KMS-11 (cell line): ENCODE measurements around the gene CRTAP.

Experiments
- H2AFZ ChIP-seq: fragments of 200-600 bp; sonication (generic); 2 replicates; pipeline ENCODE4 v1.6.1; 2016; ENCODE audit warnings: antibody characterized with exemption, mixed run types, low read depth
- H3K27ac ChIP-seq: fragments of 200-600 bp; sonication (generic); 2 replicates; pipeline ENCODE4 v1.6.1; 2016; ENCODE audit warnings: mild to moderate bottlenecking, mixed run types
- H3K27me3 ChIP-seq: fragments of 200-600 bp; sonication (generic); 2 replicates; pipeline ENCODE4 v1.6.1; 2017; ENCODE audit warnings: mild to moderate bottlenecking, low read depth, mixed run types, moderate library complexity; ENCODE audit not compliant: insufficient read depth
- H3K36me3 ChIP-seq: fragments of 200-600 bp; sonication (generic); 2 replicates; pipeline ENCODE4 v1.6.1; 2017; ENCODE audit warnings: mild to moderate bottlenecking, mixed run types; ENCODE audit not compliant: insufficient read depth
- H3K4me1 ChIP-seq: fragments of 200-600 bp; sonication (generic); 2 replicates; pipeline ENCODE4 v1.6.1; 2016; ENCODE audit warnings: mild to moderate bottlenecking, low read depth, mixed run types; ENCODE audit not compliant: poor library complexity, severe bottlenecking
- H3K4me2 ChIP-seq: fragments of 200-600 bp; sonication (generic); 2 replicates; pipeline ENCODE4 v1.7.0; 2016; ENCODE audit warnings: mild to moderate bottlenecking, mixed run types
- H3K4me3 ChIP-seq: fragments of 200-600 bp; sonication (generic); IDR thresholded peaks from 2 replicates; pipeline ENCODE4 v1.6.1; 2017; ENCODE audit warnings: low read depth, low read length, mixed read lengths; ENCODE audit not compliant: insufficient read depth
- H3K79me2 ChIP-seq: fragments of 200-600 bp; sonication (generic); 2 replicates; pipeline ENCODE4 v1.6.1; 2016; ENCODE audit warnings: low read depth, mixed run types; ENCODE audit not compliant: insufficient read depth
- H3K9ac ChIP-seq: fragments of 200-600 bp; sonication (generic); 2 replicates; pipeline ENCODE4 v1.6.1; 2016; ENCODE audit warnings: mild to moderate bottlenecking, mixed run types
- H4K20me1 ChIP-seq: fragments of 200-600 bp; sonication (generic); 2 replicates; pipeline ENCODE4 v1.6.1; 2016; ENCODE audit warnings: mild to moderate bottlenecking, mixed run types; ENCODE audit not compliant: insufficient read depth
- TF ChIP-seq, protein P1 (sequence below): fragments of 200-600 bp; sonication (generic); conservative IDR thresholded peaks from 2 replicates; pipeline ENCODE4 v1.6.1; 2017; ENCODE audit warnings: low read depth, mild to moderate bottlenecking, antibody characterized with exemption, low read length, moderate library complexity, mixed read lengths

The CRTAP gene

DNA sequence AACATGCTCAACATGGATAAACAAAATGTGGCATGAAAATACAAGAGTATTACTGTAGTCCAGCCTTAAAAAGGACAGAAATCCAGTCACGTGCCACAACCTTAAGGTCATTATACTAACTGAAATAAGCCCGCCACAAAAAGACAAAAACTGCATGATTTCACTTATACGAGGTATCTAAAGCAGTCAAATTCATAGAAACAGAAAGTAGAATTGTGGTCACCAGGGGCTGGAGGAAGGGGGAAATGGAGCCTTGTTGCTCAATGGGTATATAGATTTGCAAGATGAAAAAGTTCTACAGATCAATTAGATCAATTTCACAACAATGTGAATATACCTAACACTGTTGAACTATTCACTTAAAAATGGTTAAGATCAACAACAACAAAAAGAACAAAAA is 24.3 kb upstream of the CRTAP start:
- no peaks in the 10 kb centered on the region for H4K20me1 ChIP-seq

DNA sequence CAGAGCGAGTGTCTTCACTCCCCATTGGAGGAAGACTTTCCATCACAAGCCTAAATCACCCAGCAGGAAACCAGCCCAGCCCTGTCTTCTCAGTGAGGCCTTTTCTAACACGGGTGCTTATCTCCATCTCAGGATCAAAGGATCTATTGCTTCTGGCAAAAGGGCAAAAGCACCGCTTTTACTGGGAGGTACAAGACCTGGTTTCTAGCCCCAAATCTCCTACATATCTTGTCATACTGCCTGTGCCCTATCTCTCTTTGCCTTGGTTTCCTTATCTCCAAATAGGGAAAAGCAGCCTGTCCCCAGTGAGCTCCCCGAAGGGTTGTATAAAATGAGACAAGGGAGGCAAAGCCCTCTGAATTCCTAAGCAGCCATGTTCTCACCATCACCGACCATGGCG is 22.1 kb upstream of the CRTAP start:
- H3K9ac ChIP-seq = no peak overlapping the region
- no peaks in the 10 kb centered on the region for H3K79me2 ChIP-seq
- H3K4me2 ChIP-seq = no peak overlapping the region
- no peaks in the 10 kb centered on the region for H4K20me1 ChIP-seq
- no peak overlapping the region for H2AFZ ChIP-seq
- TF ChIP-seq, protein P1, sequence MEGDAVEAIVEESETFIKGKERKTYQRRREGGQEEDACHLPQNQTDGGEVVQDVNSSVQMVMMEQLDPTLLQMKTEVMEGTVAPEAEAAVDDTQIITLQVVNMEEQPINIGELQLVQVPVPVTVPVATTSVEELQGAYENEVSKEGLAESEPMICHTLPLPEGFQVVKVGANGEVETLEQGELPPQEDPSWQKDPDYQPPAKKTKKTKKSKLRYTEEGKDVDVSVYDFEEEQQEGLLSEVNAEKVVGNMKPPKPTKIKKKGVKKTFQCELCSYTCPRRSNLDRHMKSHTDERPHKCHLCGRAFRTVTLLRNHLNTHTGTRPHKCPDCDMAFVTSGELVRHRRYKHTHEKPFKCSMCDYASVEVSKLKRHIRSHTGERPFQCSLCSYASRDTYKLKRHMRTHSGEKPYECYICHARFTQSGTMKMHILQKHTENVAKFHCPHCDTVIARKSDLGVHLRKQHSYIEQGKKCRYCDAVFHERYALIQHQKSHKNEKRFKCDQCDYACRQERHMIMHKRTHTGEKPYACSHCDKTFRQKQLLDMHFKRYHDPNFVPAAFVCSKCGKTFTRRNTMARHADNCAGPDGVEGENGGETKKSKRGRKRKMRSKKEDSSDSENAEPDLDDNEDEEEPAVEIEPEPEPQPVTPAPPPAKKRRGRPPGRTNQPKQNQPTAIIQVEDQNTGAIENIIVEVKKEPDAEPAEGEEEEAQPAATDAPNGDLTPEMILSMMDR = no peak
- H3K4me1 ChIP-seq = peaks cover 22% of the 10 kb centered on the region
- no peak overlapping the region for H3K4me3 ChIP-seq
- no peaks in the 10 kb centered on the region for H3K27me3 ChIP-seq
- no peaks in the 10 kb centered on the region for H3K36me3 ChIP-seq
- H3K27ac ChIP-seq = no peak overlapping the region

More for the DNA sequence above, 24.3 kb upstream of the CRTAP start:
- Histone ChIP-seq H2AFZ (no peak overlapping the region), H3K27me3 (no peaks in the 10 kb centered on the region), H3K36me3 (no peaks in the 10 kb centered on the region), H3K27ac (no peak overlapping the region), H3K79me2 (peaks cover 5% of the 10 kb centered on the region; the same call in 1 of the 2 replicates), H3K9ac (no peak overlapping the region), H3K4me3 (no peak overlapping the region), H3K4me2 (peak overlapping the region; percentile 34; the same call in 1 of the 2 replicates), H3K4me1 (peaks cover 15% of the 10 kb centered on the region)
- TF ChIP-seq, protein P1 = no peak

DNA sequence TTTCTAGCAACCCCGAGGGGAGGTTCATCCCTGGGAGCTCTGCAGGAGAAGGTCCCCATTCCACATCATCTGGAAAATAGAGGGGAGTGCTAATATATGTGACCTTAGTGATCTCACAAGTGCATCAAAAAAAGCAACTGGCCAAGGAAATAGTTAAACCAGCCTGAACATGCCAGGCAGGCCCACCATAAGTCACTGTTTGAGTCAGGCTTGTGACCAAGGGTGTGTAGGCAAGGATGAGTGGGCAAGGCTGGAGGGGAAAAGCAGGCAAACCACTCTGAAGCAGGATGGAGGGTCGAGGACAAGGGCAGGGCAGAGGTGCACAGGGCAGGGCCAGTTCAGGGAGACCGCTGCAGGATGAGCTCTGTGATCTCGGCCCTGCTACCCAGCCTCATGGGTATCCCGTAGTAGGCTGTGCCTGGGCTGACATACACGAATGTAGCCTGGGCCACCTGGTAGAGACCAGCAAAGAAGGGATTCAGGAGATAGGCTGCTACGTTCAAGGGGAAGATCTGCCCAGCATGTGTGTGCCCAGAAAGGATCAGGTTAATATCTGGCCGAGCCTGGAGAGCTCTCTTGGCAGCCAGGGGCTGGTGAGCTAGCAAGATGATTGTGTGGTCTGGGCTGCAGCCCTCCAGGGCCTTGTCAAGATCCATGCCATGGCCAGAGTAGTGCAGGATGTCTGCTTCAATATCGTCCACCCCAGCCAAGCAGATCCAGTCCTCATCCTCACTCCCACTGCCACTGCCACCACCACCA is 21.1 kb upstream of the CRTAP start:
- Histone ChIP-seq H3K4me1 (peaks cover 23% of the 10 kb centered on the region), H3K9ac (no peak overlapping the region), H3K27me3 (no peaks in the 10 kb centered on the region), H3K27ac (no peak overlapping the region), H3K79me2 (no peaks in the 10 kb centered on the region), H4K20me1 (no peaks in the 10 kb centered on the region), H3K4me3 (no peak overlapping the region), H3K36me3 (no peaks in the 10 kb centered on the region), H3K4me2 (no peak overlapping the region), H2AFZ (no peak overlapping the region)
- TF ChIP-seq, protein P1 = no peak

DNA sequence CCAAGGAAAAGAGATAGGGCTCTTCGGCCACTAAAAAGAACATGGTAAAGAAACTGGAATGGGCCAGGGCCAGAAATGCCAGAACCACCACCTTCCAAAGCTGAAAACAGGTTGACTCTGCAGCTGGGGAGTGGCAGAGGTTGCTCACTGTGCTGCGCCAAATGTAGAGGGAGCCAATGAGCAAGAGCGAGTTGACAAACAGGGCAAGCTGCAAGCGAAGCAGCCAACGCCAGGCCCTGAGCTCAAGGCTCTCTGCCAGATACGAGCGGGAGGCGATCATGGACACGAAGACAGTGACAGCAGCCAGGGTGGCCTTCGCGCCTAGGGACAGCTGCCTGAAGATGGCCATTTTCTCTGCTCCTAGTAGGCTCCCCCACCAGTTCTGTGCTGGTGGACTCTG is 20.0 kb upstream of the CRTAP start:
- Histone ChIP-seq H3K9ac (no peak overlapping the region), H3K27ac (no peak overlapping the region), H3K36me3 (no peaks in the 10 kb centered on the region), H4K20me1 (no peaks in the 10 kb centered on the region), H3K4me1 (peaks cover 24% of the 10 kb centered on the region), H2AFZ (no peak overlapping the region), H3K79me2 (no peaks in the 10 kb centered on the region), H3K27me3 (no peaks in the 10 kb centered on the region), H3K4me2 (no peak overlapping the region), H3K4me3 (no peak overlapping the region)
- TF ChIP-seq, protein P1 = no peak
